Measurements from ENCODE around the gene RCBTB2. TPM values are rescaled to one million over a fixed set of nuclear protein-coding genes. Genes with fewer than 3 reads are reported as not detected.

RCBTB2 gene
- total RNA-seq, 1 donor from 2014 or later = 1.8 TPM

DNA sequence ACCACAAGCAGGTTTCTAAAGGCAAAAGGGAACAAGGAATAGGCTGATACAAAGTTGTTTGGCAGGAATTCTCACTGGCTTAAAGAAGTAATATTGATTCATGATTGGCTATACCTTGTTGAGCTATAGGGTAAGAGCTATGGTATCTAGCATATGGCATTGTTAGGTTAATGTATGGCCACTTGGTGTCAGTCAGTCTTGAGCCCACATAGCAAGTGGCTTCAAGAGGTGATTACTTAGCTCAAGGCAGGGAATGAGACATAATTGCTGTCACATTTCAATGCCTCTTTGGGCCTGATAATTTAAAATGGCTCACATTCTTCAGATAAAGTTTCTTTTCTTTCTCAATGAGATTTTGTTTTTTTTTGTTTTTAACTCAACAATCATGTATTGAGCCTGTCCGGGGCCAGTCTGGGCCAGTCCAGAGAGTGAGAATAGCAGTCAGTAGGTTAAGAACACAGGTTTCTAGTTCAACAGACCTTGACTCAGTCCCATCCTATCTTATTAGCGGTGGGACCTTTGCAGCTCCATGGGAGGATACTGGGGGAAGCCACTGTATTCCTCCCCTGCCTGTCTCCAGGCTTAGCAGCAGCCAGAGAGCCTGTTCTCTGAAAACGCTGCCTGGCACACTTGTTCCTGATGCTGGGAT lies 45.8 kb upstream of the RCBTB2 start:
- Histone ChIP-seq H3K36me3 (ENCODE audit: control insufficient read depth, insufficient read depth, low read length) (no peaks in the 10 kb centered on the region), H3K4me3 (ENCODE audit: low read depth, low read length) (no peak overlapping the region), H3K27me3 (ENCODE audit: control insufficient read depth, insufficient read depth, low read length) (no peaks in the 10 kb centered on the region)
- FAIRE-seq = no peak
- TF ChIP-seq, protein P1, sequence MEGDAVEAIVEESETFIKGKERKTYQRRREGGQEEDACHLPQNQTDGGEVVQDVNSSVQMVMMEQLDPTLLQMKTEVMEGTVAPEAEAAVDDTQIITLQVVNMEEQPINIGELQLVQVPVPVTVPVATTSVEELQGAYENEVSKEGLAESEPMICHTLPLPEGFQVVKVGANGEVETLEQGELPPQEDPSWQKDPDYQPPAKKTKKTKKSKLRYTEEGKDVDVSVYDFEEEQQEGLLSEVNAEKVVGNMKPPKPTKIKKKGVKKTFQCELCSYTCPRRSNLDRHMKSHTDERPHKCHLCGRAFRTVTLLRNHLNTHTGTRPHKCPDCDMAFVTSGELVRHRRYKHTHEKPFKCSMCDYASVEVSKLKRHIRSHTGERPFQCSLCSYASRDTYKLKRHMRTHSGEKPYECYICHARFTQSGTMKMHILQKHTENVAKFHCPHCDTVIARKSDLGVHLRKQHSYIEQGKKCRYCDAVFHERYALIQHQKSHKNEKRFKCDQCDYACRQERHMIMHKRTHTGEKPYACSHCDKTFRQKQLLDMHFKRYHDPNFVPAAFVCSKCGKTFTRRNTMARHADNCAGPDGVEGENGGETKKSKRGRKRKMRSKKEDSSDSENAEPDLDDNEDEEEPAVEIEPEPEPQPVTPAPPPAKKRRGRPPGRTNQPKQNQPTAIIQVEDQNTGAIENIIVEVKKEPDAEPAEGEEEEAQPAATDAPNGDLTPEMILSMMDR (IDR thresholded peaks at IDR 0.05; ENCODE audit: insufficient read depth, low read length, severe bottlenecking) = no peak
- DNase-seq (ENCODE audit: low read depth) = peak; percentile 27

DNA sequence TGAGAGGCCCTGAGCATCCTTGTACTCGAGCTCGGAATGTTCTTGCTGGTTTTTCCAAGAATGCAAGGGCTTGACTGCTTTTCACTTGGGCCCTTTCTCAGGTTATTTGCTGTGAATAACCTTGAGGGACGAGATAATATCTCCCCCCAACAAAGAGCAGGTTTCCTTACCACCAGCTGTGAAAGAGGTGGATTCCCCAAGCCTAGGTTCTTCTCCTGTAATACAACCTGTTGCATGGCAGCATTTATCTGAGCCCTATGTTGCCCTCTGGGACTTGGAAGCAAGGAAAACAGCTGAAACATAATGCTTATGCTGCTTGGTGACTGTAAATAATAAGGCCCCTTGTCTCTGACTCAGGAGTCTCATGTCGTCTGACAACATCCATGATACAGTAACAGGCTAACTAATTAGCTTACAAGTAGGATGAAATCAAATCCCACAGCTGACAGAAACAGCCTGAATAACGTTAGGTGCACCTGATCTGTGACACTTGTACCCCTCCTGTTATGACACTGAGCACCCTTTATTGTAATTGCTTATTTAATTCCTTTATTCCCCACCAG lies 43.6 kb upstream of the RCBTB2 start:
- H3K27me3 ChIP-seq (ENCODE audit: control insufficient read depth, insufficient read depth, low read length) = no peaks in the 10 kb centered on the region
- no peak for DNase-seq (ENCODE audit: low read depth)
- no peaks in the 10 kb centered on the region for H3K36me3 ChIP-seq (ENCODE audit: control insufficient read depth, insufficient read depth, low read length)
- no peak overlapping the region for H3K4me3 ChIP-seq (ENCODE audit: low read depth, low read length)
- TF ChIP-seq, protein P1 (IDR thresholded peaks at IDR 0.05; ENCODE audit: insufficient read depth, low read length, severe bottlenecking) = no peak
- no peak for FAIRE-seq

DNA sequence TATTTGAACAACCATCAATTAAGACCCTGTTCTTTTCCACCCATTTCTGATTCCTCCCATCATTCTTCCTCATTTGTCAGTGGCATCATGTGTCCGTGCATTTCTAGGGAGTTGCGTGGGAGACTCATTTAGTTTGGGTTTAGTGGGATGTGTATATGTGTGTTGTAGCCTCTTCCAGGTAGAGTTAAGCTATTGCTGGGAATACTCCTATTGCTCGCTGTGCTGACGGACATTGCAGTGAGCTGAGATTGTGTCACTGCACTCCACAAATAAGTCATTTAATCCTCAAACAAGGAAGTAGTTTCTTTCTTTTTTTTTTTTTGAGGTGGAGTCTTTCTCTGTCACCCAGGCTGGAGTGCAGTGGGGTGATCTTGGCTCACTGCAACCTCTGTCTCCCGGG lies 42.2 kb upstream of the RCBTB2 start:
- FAIRE-seq (no peak), DNase-seq (ENCODE audit: low read depth) (peak; percentile 42)
- TF ChIP-seq, protein P1 (IDR thresholded peaks at IDR 0.05; ENCODE audit: insufficient read depth, low read length, severe bottlenecking) = no peak
- no peaks in the 10 kb centered on the region for H3K36me3 ChIP-seq (ENCODE audit: control insufficient read depth, insufficient read depth, low read length)
- H3K4me3 ChIP-seq (ENCODE audit: low read depth, low read length) = no peak overlapping the region
- H3K27me3 ChIP-seq (ENCODE audit: control insufficient read depth, insufficient read depth, low read length) = no peaks in the 10 kb centered on the region

GRCh38 chr13:48574041-48574796 lies 41.3 kb upstream of the RCBTB2 start:
- TF ChIP-seq, protein P1 (IDR thresholded peaks at IDR 0.05; ENCODE audit: insufficient read depth, low read length, severe bottlenecking) = no peak
- Histone ChIP-seq H3K4me3 (ENCODE audit: low read depth, low read length) (no peak overlapping the region), H3K36me3 (ENCODE audit: control insufficient read depth, insufficient read depth, low read length) (no peaks in the 10 kb centered on the region), H3K27me3 (ENCODE audit: control insufficient read depth, insufficient read depth, low read length) (no peaks in the 10 kb centered on the region)
- FAIRE-seq = peak; percentile 7
- DNase-seq (ENCODE audit: low read depth) = peak; percentile 70

DNA sequence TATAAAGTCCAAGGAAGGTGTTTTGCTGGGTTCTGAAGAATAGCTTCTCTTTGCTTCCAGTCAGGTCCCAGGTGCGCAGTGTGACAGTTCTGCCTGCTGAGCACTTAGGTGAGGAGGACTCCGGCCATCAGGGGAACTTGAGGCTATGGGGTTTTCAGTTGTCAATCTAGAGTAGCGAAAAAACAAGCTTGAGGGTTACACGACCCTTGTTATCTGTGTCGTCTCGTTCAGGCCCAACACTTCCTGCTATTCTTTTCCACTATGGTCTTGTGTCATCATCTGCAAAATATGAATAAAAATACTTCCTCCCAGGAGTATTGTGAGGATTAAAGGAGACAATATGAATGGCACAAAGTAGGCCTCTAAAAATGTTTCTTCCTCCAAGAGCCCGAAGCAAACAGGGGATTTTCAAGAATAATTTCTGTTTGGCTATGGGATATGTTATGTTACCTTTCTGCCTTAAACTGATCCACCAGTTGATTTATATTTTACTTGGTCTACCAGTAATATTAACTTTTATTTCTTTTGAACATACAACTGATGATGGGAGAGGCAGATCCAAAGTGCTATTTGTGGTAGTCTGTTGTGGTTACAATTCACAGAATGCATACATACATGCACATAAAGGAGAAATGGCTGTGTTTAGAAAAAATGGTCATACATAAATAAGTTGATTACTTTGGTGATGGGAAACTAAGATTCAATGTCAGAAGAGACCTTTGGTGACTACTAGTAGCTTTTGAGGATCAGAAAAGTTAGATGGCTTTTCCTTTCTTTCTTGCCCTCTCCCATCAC lies 40.5 kb upstream of the RCBTB2 start:
- Histone ChIP-seq H3K36me3 (ENCODE audit: control insufficient read depth, insufficient read depth, low read length) (no peaks in the 10 kb centered on the region), H3K27me3 (ENCODE audit: control insufficient read depth, insufficient read depth, low read length) (no peaks in the 10 kb centered on the region), H3K4me3 (ENCODE audit: low read depth, low read length) (no peak overlapping the region)
- no peak for FAIRE-seq
- DNase-seq (ENCODE audit: low read depth) = no peak
- TF ChIP-seq, protein P1 (IDR thresholded peaks at IDR 0.05; ENCODE audit: insufficient read depth, low read length, severe bottlenecking) = no peak

Data from bronchial epithelial cell (primary cell).